ENCODE measurements around the gene GTF2F2.

DNA sequence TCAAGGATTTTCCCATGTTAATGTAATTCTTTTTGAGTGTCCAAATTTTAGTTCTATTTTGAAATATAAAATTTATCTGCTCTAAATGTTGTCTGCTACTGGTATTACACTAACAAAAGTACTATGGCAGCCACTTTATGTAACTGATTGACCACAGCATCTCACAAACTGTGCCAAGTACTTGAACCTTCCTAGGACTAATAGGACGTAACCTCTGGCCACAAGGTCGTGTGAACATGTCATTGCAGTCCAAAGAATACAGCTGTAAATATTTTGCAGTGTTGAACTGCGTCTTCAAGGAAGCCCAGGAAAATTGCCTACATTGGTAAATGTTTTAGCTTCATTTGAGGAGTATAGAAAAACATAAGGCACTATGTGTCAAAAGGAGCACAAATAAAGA, 78.6 kb downstream of the GTF2F2 start:
- TF ChIP-seq POLR2A (IDR thresholded peaks at IDR 0.05) = no peak
- TF ChIP-seq, protein P1, sequence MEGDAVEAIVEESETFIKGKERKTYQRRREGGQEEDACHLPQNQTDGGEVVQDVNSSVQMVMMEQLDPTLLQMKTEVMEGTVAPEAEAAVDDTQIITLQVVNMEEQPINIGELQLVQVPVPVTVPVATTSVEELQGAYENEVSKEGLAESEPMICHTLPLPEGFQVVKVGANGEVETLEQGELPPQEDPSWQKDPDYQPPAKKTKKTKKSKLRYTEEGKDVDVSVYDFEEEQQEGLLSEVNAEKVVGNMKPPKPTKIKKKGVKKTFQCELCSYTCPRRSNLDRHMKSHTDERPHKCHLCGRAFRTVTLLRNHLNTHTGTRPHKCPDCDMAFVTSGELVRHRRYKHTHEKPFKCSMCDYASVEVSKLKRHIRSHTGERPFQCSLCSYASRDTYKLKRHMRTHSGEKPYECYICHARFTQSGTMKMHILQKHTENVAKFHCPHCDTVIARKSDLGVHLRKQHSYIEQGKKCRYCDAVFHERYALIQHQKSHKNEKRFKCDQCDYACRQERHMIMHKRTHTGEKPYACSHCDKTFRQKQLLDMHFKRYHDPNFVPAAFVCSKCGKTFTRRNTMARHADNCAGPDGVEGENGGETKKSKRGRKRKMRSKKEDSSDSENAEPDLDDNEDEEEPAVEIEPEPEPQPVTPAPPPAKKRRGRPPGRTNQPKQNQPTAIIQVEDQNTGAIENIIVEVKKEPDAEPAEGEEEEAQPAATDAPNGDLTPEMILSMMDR (IDR thresholded peaks at IDR 0.05) = no peak
